ENCODE data around the gene ZAP70. TPM values are rescaled to one million over a fixed set of nuclear protein-coding genes. Genes with fewer than 3 reads are reported as not detected.

ZAP70 gene
- total RNA-seq, 1 experiment from 2014 or later: 0.61 TPM

DNA sequence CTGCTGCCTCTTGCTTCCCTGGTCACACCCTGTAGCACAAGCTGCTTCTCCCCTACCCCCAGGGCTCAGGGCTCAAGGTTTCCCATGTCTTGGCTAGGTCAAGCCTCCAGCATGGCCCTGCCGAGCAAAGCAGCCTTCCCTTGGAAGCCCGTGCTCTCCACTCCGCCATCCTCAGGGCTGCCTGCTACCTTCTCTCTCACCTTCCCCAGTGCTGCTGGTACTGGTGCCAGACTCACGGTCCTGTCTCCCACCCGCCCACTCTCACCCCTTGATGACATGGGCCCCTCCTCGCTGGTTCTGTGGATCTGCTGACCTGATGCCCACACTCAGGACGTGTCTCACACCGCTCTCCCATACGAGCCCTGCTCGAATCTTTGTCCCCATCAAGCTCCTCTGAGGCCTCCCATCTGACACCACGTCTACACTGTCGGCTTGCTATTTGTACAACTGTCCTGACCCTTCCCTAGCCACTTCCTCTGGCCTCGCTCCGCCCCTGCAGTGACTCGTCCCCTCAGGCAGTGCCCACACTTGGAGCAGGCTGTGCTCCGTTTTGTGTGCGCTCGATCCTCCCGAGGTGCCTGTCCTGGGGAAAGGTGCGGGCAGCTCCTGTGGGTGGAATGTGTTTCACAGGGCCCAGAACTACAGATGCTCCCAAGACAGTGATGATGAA, 49.9 kb downstream of the ZAP70 start:
- TF ChIP-seq EMX1 (CRISPR knock-in tag; IDR thresholded peaks at IDR 0.05) (no peak), CREM (CRISPR knock-in tag; IDR thresholded peaks at IDR 0.05) (no peak), ZNF232 (CRISPR knock-in tag; IDR thresholded peaks at IDR 0.05) (no peak), ERG (CRISPR knock-in tag; IDR thresholded peaks at IDR 0.05) (no peak), JUN (CRISPR knock-in tag; IDR thresholded peaks at IDR 0.05) (no peak), JAZF1 (CRISPR knock-in tag; IDR thresholded peaks at IDR 0.05) (no peak), GABPB1 (CRISPR knock-in tag; IDR thresholded peaks at IDR 0.05) (no peak), NFATC4 (CRISPR knock-in tag; IDR thresholded peaks at IDR 0.05) (no peak), ZSCAN18 (CRISPR knock-in tag; IDR thresholded peaks at IDR 0.05) (no peak), ZNF423 (CRISPR knock-in tag; IDR thresholded peaks at IDR 0.05) (no peak)
- TF ChIP-seq, protein P1, sequence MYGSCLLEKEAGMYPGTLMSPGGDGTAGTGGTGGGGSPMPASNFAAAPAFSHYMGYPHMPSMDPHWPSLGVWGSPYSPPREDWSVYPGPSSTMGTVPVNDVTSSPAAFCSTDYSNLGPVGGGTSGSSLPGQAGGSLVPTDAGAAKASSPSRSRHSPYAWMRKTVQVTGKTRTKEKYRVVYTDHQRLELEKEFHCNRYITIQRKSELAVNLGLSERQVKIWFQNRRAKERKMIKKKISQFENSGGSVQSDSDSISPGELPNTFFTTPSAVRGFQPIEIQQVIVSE (CRISPR knock-in tag; IDR thresholded peaks at IDR 0.05; ENCODE audit: borderline replicate concordance): no peak
- CTCF ChIA-PET: interaction anchor here (1.2 to 2.2 kb wide), 4 partner anchors 11 to 64 kb away, joined by 4 to 11 read pairs (median 9); no protein-coding TSS in a partner anchor
- peaks cover 30% of the 10 kb centered on the region for H3K36me3 Mint-ChIP-seq

DNA sequence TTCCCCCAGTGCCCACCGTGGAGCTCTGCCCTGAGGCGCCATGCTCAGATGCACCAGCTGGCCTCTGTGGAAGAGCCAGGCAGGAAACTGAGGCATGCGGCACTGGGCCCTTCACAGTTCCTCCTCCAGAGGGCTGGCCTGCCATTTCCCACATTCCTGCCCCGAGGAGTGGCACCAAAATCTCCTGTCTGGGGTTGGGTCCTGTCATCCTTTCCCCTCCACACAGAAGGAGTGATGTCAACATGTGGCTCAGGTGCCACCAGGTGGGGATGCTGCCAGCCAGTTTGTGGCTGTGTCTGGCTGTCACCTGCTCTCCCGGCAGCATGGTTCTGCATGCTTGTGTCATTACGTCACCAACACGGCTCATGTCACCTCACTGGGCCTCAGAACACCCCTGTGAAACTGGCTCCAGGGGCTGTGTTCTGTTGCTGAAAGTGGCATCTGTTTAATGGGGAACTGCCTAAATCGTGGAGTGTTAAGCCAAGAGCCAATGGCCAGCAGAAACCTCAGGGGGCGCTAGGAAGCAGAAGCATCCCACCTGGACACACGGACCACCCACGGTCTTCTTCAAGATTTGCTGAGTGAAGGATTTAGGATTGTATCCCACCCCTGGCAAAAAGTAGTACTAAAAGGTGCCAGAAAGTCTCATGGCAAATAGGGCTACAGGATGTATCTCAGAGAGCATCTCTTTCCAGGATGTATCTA, 51.3 kb downstream of the ZAP70 start:
- no peaks in the 10 kb centered on the region for H3K9me3 Mint-ChIP-seq
- H3K36me3 Mint-ChIP-seq: peaks cover 22% of the 10 kb centered on the region; the same call in 1 of the 2 replicates
- ChIA-PET CTCF (interaction anchor here (1.2 kb wide), 1 partner anchor 55 kb away, joined by 4 read pairs; no protein-coding TSS in a partner anchor), POLR2A (no interaction called here)
- H3K4me3 Mint-ChIP-seq: no peak overlapping the region
- H3K27me3 Mint-ChIP-seq (ENCODE audit: low read depth): peaks cover 8% of the 10 kb centered on the region
- peaks cover 22% of the 10 kb centered on the region for H3K4me1 Mint-ChIP-seq
- TF ChIP-seq ZNF317 (CRISPR knock-in tag; IDR thresholded peaks at IDR 0.05; ENCODE audit: borderline replicate concordance, low read depth): no peak
- ATAC-seq (no peak), DNase-seq (ENCODE audit: low spot score) (no peak)
- no peak overlapping the region for H3K27ac Mint-ChIP-seq

More for the DNA sequence above, 49.9 kb downstream of the ZAP70 start:
- DNase-seq (ENCODE audit: low spot score) (no peak), ATAC-seq (no peak)
- H3K4me1 Mint-ChIP-seq: peaks cover 21% of the 10 kb centered on the region
- no peak overlapping the region for H3K4me3 Mint-ChIP-seq
- POLR2A ChIA-PET: no interaction called here
- H3K27ac Mint-ChIP-seq: no peak overlapping the region
- no peaks in the 10 kb centered on the region for H3K9me3 Mint-ChIP-seq
- H3K27me3 Mint-ChIP-seq (ENCODE audit: low read depth): peaks cover 8% of the 10 kb centered on the region

DNA sequence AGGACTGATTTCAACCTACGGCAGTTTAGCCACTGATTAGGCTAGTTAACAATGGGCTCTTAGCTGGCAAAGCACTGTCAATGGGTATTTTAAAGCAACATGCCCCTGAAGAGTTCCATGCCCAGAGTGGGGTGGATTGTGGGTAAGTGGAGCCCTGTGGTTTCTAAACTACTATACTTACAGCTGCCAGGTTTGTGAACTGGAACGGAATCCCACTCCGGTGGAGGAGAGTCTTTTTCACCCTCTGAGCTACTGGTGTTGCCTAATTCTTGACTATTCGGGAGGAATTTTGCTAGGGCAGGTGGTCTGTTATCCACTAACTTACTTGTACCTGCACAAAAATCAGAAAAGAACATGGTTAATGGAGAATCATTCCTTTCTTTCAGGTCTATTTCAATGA, 52.6 kb downstream of the ZAP70 start:
- POLR2A ChIA-PET: no interaction called here
- Mint-ChIP-seq H3K4me1 (peaks cover 32% of the 10 kb centered on the region), H3K9me3 (no peaks in the 10 kb centered on the region), H3K4me3 (no peak overlapping the region), H3K36me3 (peaks cover 13% of the 10 kb centered on the region; the same call in 1 of the 2 replicates), H3K27me3 (ENCODE audit: low read depth) (peaks cover 8% of the 10 kb centered on the region), H3K27ac (no peak overlapping the region)
- TF ChIP-seq GABPB1 (CRISPR knock-in tag; IDR thresholded peaks at IDR 0.05): no peak
- no peak for TF ChIP-seq JAZF1 (CRISPR knock-in tag; IDR thresholded peaks at IDR 0.05)
- TF ChIP-seq PRDM15 (CRISPR knock-in tag; IDR thresholded peaks at IDR 0.05): no peak
- no peak for TF ChIP-seq EMX1 (CRISPR knock-in tag; IDR thresholded peaks at IDR 0.05)
- TF ChIP-seq, protein P2, sequence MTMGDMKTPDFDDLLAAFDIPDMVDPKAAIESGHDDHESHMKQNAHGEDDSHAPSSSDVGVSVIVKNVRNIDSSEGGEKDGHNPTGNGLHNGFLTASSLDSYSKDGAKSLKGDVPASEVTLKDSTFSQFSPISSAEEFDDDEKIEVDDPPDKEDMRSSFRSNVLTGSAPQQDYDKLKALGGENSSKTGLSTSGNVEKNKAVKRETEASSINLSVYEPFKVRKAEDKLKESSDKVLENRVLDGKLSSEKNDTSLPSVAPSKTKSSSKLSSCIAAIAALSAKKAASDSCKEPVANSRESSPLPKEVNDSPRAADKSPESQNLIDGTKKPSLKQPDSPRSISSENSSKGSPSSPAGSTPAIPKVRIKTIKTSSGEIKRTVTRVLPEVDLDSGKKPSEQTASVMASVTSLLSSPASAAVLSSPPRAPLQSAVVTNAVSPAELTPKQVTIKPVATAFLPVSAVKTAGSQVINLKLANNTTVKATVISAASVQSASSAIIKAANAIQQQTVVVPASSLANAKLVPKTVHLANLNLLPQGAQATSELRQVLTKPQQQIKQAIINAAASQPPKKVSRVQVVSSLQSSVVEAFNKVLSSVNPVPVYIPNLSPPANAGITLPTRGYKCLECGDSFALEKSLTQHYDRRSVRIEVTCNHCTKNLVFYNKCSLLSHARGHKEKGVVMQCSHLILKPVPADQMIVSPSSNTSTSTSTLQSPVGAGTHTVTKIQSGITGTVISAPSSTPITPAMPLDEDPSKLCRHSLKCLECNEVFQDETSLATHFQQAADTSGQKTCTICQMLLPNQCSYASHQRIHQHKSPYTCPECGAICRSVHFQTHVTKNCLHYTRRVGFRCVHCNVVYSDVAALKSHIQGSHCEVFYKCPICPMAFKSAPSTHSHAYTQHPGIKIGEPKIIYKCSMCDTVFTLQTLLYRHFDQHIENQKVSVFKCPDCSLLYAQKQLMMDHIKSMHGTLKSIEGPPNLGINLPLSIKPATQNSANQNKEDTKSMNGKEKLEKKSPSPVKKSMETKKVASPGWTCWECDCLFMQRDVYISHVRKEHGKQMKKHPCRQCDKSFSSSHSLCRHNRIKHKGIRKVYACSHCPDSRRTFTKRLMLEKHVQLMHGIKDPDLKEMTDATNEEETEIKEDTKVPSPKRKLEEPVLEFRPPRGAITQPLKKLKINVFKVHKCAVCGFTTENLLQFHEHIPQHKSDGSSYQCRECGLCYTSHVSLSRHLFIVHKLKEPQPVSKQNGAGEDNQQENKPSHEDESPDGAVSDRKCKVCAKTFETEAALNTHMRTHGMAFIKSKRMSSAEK (CRISPR knock-in tag; IDR thresholded peaks at IDR 0.05; ENCODE audit: borderline replicate concordance): no peak
- TF ChIP-seq, protein P3, sequence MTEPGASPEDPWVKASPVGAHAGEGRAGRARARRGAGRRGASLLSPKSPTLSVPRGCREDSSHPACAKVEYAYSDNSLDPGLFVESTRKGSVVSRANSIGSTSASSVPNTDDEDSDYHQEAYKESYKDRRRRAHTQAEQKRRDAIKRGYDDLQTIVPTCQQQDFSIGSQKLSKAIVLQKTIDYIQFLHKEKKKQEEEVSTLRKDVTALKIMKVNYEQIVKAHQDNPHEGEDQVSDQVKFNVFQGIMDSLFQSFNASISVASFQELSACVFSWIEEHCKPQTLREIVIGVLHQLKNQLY (CRISPR knock-in tag; IDR thresholded peaks at IDR 0.05): no peak
- TF ChIP-seq SOX15 (CRISPR knock-in tag; IDR thresholded peaks at IDR 0.05): no peak
- TF ChIP-seq, protein P4, sequence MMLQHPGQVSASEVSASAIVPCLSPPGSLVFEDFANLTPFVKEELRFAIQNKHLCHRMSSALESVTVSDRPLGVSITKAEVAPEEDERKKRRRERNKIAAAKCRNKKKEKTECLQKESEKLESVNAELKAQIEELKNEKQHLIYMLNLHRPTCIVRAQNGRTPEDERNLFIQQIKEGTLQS (CRISPR knock-in tag; conservative IDR thresholded peaks at IDR 0.05): no peak
- no peak for DNase-seq (ENCODE audit: low spot score)
- CTCF ChIA-PET: no interaction called here
- no peak for ATAC-seq

Data from WTC11 (cell line).